Measurements from ENCODE around the gene OSBPL2.
A peak's percentile ranks its signal among the peaks of the same experiment; 100 is the strongest.

The OSBPL2 gene

DNA sequence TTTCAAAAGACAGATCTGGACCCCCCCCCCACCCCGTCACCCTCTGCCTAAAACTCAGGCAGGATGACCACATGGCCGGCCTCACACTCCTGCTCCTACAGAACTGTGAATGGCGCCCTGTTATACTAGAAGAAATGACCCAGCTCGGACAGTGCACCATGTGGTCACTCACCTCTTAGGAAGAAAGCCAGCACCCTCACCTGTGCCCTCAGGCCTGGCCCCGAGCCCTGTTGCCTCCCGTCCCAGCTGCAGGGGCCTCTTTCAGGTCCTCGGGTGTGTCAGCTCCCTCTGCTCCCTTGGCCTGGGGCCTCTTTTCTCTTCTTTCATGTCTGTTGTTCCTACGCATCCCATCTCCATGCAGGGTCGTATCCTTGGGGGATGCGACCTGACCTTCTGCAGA is 23.7 kb downstream of the OSBPL2 start:
- no peak for DNase-seq

DNA sequence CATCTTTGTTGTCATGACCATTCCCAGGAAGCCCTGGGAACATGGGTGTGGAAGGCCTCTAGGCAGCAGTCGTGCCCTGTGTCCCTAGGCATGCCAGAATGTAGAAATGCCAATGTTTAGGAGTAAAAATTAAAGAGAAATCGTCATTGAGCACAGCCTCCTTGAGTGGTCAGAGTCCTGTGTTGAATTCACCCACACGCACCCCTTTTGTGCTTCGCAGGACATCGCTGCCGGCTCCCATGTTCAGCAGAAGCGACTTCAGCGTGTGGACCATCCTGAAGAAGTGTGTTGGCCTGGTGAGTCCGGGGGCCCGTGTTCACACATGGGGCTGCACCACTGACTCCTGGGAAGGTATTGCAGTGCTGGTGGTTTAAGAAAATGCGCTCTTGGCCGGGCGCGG is 25.1 kb downstream of the OSBPL2 start:
- no peak for DNase-seq

DNA sequence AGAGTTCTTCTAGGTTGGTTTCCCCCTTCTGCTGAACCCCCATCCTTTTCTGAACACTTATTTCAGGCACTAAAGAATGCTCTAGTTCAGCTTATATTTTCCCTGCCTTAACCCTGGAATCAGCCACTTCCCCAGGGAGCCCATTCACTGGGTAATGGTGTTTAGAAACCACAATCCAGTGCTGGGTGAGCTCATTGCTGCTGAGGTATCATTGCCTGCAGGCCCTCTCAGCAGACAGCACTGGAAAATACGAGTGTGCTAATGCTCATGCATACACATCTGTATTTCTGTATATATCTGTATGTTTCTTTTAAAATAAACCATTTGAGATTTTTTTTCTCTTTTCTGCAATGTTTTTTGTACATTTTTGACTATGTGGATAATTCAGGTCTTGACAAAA is 27.0 kb downstream of the OSBPL2 start:
- no peak for DNase-seq

DNA sequence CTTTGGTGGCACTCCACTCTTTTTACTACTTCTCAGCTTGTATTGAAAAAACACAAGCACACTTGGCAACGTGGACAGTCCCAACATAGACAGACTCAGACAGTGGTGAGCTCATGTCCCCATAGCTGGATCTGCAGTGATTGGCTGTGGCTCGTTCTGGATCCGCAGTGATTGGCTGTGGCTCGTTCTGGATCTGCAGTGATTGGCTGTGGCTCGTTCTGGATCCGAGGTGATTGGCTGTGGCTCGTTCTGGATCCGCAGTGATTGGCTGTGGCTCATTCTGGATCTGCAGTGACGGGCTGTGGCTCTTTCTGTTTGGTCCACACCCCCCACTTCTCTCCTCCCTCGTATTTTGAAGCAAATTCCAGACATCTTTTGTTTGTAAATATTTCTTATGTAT is 28.0 kb downstream of the OSBPL2 start:
- no peak for DNase-seq

DNA sequence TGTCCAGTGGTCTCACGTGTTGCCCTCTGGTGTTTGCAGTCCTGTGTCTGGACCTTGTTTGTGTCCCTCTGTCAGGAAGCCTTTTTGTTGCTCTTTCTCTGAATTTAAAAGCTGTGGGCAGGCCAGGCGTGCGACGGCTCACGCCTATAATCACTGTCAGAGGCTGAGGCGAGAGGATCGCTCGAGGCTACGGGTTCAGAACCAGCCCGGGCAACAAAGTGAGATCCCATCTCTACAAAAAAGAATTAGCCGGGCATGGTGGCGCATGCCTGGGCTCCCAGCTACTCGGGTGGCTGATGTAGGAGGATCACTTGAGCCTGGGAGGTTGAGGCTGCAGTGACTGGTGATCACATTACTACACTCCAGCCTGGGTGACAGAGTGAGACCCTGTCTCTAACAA is 28.5 kb downstream of the OSBPL2 start:
- no peak for DNase-seq

DNA sequence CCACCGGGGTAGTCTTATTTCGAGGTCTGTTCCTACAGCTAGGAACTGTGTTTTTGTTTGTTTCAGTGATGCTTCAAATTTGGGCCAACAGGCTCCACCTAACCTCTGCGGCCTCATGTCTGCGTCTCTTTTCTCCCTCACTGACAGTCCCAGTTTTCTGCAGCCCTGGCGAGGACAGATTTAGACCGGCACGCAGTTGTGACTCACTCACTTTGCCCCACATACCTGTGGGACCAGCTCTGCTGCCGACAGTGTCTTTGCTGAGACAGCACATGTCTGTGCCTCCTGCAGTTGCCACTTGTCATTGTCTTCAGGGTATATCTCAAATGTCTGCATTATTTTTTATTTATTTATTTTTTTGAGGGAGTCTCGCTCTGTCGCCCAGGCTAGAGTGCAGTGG is 29.2 kb downstream of the OSBPL2 start:
- no peak for DNase-seq

DNA sequence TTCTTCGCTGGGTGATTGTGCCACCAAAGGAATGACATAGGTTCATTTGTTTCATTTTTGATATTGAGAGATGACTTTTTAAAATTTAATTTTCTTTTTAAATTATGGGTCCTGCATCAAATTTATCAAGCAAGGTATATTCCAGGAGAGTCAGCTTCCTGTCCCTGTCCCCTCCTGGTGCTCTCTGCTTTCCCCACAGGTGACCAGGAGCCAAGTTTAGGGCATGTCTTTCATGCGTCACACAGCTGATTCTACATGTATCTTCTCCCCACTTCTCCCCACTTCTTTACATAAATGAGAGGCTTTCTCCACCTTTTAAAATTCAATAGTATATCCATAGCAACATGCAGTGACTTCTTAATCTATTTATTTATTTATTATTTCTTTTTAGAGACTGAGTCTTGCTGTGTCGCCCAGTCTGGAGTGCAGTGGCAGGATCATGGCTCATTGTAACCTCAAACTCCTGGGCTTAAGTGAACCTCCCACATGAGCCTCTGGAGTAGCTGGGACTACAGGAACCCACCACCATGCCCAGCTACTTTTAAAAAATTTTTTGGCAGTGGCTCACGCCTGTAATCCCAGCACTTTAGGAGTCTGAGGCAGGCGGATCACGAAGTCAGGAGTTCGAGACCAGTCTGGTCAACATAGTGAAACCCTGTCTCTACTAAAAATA is 30.0 kb downstream of the OSBPL2 start:
- no peak for DNase-seq

DNA sequence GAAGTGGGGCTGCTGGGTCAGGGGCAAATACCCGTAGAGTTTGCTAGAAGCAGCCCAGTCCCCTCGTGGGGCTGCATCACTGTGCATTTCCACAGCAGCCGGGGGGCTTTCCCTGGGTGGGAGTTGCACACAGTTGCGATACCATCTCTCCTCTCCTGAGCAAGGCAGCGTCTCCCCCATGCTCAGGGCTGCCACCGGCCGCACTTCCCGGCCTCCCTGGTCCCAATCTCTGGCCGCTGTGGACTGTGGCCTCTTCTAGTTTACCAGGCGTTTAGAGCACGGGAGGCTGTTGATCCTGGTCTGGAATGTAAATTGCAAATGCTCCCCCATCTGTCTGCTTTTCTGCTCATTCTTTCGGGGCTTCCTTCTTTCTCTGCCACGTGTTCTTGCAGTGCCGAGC is 31.1 kb downstream of the OSBPL2 start:
- DNase-seq = no peak

DNA sequence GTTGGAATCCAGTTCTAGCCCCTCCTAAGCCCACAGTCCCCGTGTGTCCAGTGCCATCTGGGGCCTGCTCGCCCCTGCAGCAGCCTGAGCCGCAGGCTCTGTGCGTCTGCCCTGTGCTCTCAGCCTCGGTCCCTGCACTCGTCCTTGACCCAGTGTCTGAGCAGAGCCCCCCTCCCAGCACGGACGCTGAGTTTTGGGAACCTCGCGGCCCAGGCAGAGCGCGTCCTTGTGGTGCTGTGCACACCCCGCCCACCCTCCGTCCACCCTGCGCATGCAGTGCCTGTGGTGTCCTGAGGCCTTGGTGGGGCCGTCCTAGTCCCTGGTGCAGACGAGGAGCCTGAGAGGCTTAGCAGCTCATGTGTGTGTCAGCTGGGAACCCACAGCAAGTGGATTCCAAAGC is 31.6 kb downstream of the OSBPL2 start:
- DNase-seq = no peak

DNA sequence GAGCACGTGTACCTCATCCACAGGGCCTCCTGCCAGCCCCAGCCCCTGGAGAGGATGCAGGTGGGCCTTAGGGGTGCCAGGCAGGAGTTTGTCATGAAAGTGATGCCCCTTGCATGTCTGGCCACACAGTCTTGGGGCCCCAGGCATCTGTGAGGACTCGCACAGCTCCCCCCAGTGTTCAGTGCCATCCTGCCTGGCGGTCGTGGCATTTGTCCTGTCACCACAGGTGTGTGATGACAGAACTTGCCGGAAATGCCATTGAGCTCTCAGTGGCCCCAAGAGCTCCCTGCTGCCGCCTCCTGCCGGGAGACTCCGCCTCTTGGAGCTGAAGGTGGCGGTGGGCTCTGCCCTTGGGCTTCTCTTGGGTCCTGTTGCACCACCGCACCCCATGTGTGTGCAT is 33.9 kb downstream of the OSBPL2 start:
- DNase-seq = no peak

DNA sequence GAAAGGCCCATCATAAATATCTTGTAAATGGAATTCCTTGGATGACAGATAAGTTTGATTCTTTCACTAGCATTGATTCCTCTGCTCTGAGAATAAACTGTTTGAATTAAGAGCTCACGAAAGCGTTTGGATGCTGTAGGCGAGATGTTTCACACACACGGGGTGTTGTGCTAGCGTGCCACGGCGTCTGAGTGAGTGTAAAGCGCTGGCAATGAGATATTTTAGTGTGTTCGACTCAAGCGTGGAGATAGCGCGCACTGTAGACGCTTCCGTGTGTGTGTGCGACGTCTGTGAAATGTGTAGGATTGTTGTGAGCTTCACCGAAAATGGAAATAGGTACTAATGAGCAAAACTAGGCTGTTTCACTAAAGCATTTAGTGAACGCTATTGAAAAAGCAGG is 35.1 kb downstream of the OSBPL2 start:
- no peak for DNase-seq

DNA sequence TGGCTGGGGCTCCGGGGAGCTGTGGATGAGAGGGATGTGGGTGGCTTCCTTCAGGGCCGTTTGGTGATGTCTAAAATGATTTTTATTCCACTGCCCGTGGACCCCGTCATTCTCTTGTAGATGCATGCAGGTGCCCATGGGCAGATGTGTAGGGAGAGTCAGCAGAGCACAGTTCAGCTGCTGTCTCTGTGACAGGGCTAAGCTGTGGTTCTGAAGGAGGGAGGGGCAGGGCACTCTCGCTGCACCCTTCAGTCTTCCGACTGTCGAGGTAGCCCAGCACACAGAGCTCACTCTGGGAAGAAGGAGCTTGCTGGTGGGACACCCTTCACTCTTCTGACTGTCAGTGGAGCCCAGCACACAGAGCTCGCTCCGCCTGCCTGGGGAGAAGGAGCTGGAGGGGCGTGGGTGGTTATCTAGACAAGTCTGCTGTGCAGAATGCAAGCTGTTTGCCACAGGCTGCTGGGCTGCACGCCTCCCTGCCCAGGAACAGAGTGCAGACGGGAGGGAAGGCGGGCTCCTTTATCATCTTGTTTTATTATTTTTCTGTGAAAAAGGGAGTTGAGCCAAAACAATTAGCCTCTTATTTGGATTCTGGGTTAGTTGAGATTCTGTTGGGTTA is 36.1 kb downstream of the OSBPL2 start:
- DNase-seq = peak; percentile 36 to 53

DNA sequence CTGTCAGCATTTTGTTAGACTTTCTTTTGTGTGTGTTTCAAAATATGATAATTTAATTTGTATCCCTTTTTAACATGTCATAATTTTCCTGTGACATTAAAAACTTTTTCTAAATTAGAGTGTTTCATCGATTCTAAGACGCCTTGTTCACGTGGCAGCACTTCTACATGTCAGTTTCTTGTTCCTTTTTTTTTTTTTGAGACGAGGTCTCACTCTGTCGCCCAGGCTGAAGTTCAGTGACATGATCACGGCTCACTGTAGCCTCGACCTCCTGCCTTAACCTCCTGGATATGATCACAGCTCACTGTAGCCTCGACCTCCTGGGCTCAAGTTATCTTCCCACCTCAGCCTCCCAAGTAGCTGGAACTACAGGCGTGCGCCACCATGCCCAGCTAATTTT is 36.9 kb downstream of the OSBPL2 start:
- DNase-seq = no peak

DNA sequence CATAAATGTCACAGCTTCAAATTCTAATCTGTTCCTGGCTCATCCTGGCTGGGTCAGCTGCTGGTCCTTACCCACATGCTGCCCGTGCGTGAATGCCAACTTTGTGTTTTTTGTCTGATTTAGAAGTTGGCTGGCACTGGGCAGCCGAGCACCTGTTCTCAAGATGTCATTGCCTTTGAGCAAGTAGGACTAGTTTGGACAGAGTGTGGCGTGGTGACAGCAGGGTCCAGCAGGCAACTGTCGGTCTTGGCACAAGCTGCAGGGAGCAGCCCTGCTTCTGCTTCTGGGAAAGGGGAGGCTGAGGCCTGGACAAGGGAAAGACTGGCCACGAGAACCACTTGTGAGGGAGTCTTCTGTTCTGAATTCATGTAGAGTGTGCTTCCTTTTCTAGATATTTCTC is 38.1 kb downstream of the OSBPL2 start:
- DNase-seq = no peak

DNA sequence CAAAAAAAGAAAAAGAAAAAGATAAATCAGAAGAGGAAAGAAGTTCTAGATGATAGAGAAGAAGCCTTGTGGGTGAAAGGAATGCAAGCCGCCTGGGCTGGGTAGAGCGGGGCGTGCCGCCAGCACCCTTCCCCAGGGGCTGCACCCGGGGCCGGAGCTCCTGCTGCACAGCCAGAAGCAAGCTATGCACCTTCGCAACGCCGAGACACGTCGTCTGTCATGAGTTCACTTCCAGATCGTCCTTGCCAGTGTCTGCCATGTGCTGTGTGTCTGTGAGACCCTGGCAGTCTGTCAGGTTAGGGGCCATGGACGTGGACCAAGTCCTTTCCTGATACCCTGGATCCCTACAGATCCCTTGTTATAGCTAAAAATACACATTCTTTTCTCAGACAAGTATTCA is 38.9 kb downstream of the OSBPL2 start:
- no peak for DNase-seq

DNA sequence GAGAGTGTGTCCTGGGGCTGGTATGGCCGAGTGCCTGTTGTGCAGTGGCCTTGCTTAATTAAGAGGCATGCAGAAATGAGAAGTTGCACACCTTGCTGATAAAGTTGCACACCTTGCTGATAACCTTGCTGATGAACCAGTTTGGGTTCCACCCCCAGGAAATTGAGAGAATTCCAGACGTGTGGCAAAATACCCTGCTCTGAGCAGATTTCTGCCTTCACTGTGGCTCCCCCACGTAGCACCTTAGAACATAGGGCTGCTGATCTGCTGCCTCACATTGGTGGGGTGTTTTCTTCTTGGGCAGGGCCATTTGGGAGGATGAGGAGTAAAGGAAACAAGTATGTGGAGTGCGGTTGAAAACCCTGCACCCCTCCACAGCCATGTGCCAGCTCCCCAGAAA is 42.0 kb downstream of the OSBPL2 start:
- DNase-seq = no peak

DNA sequence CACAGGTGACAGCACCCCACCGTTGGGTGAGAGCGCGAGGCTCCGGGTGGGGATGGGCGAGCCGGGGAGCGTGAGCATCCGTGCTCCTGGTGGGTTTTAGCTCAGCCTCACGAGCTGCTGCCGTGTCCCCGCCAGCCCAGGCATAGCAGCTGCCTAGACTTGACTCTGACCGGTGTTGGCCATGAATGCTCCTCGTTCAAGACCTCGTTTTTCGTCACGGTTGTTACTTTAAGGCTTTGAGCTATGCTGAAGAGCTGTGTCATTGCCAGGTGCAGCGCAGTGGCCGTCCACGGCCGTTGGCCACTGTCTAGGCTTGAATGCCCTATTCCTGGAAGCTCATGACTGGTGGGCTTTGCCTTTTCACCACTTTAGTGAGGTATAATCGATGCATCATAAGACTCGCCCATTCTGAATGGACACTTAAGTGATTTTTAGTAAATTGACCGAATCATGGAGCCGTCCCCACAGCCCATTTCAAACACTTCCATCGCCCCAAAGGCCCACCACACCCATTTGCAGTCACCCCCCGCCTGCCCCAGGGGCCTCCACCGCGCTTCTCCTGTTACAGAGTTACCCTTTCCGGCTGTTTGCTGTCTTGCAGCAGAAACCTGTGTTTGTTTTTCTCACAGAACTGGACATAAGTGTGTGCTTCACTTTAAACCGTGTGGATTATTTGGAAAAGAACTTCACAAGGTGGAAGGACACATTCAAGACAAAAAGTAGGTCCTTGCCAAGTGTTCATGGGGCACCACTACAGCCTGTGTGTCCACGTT is 43.0 kb downstream of the OSBPL2 start:
- peak; percentile 96 to 100 for DNase-seq

DNA sequence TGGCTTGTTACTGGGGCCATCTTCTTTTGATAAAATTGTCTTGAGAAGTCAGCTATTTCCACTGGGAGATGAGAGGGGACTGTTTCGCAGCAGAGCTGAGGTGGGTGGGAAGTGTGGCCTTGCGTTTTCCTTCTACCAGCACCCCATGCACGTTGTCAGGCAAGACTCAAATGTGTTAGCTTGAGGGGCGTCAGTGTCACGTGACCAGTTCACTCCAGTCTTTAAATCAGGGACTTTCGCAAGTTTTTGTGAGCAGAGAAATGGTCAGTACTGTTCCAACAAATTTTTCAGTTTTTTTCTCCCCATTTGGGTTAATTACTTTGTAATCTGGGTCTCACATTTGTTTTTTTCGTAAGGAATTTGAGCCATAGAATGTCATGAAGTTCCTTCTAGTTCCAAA is 43.8 kb downstream of the OSBPL2 start:
- DNase-seq = no peak

DNA sequence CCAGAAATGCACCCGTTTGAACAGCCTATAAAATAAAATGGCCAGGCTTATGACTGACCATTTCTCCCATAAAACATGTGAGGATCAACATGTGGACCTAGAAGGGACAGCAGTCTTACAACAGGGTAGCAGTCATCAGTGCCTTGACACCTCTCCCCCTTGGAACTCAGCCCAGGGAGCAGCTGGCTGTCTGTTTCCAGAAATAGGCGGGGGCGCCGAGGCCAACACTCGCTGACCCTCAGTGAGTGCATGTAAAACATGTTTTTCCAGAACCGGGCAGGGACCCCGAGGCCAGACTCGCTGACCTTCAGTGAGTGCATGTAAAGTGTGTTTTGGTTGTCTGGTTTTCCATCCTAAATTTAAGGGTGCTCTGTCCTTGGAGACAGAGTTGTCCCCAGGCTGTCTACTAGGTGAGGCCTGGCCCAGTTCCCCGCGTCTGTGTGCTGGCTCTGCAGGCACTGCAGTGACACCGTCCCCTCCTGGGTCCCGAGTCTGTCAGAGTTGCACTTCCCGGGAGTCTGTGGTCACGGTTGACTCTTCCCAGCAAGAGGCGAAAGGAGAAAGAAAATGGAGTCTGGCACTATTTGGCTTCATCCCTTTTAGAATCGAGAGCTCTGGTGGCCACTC is 44.7 kb downstream of the OSBPL2 start:
- DNase-seq = no peak

DNA sequence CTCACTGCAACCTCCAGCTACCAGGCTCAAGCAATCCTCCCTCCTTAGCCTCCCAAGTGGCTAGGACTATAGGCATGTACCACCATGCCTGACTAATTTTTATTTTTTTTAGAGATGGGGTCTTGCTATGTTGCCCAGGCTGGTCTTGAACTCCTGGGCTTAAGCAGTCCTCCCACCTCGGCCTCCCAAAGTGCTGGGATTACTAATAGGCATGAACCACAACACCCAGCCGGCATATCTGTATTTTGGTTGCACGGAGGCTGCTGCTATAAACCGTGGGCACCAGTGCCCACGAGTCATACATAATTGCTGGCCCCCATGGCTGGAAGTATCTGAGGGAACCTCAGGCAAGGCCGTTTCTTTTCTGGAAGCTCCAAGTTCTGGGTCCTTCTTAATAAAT is 46.1 kb downstream of the OSBPL2 start:
- no peak for DNase-seq

DNA sequence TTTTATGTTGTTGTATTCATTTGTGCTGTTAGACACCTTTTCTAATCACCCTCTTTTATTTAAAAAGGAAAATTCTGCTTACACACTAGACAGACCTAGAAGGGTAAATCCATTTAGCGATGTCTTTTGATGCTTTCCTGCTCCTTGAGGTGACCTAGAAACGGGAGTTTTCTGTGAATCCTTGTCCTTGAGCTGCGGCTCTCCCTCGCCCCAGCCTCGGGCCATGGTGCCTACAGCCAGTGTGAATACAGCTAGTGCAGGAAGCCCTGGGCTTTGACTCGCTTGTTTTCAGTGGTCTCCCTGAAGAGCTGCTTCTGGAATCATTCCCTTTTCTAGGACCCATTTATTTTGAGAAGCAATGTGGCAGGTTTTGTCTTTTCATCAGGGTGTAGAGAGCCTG is 46.8 kb downstream of the OSBPL2 start:
- DNase-seq = no peak

DNA sequence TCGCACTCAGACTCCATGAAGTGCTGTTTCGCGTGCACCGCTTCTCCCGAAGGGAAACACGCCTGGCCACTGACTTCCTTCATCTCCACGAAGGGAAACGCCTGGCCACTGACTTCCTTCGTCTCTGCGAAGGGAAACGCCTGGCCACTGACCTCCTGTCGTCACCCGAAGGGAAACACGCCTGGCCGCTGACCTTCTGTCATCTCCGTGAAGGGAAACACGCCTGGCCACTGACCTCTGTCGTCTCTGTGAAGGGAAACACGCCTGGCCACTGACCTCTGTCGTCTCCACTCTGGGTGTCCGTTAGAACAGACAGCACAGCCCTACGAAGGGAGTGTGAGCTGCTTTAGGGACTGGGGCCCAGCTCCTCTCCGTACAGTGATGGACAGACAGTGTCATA is 47.4 kb downstream of the OSBPL2 start:
- DNase-seq = no peak

DNA sequence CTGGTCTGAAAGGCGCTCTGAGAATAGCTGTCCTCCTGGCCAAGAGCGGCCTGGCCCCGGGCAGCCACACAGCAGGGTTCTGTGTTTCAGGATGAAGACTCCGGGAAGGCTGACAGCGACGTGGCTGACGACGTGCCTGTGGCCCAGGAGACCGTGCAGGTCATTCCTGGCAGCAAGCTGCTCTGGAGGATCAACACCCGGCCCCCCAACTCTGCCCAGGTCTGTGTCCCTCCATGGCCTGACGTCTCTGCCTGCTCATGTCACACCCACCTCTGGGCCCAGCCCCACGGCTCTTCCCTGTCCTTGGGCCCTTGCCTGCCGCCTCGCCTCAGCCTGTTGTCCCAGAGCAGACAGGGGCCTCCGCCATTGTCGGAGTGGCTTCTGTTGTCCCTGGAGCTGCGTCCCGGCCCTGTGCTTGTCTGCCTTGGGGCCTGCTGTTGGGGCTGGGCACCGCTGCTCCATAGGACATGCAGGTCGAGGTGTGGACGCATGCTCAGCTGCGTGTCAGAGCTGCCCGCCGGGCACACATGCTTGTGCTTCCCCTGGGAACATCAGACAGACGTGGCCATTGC is 48.3 kb downstream of the OSBPL2 start:
- DNase-seq = no peak

DNA sequence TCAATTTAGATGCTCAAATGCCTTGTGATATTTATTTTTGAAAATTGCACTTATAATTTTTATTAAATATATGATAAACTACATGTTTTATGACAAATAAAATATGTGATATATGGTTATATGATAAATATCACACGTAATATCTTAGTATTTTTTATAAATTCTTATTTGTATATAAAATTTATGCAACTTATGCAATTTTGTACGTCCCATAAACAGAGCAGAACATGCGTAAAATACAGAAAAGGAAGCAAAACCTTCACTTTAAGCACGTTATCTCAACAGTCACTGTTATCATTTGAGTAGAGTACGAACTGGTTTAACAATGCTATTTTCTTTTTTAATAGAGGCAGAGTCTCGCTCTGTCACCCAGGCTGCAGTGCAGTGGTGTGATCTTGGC is 48.8 kb downstream of the OSBPL2 start:
- DNase-seq = no peak
